HCT116 (cell line): ENCODE data around the gene SPG7.

Experiments
- CTCF ChIP-seq, 3 experiments: fragments of 200-600 bp in 1 of 3; sonication (generic) in 1 of 3; IDR thresholded peaks in 2 of 3; conservative IDR thresholded peaks in 1 of 3; 2 replicates each; pipeline ENCODE4 v1.5.1; 2012 to 2017; ENCODE audit warnings: low read depth in 2 of 3, low read length in 2 of 3, antibody characterized with exemption in 1 of 3, borderline replicate concordance in 1 of 3, control low read depth in 1 of 3, mild to moderate bottlenecking in 1 of 3, mixed read lengths in 1 of 3, mixed run types in 1 of 3, moderate library complexity in 1 of 3; ENCODE audit not compliant: insufficient read depth in 1 of 3
- EGR1 ChIP-seq: IDR thresholded peaks from 2 replicates; pipeline ENCODE4 v1.6.1; 2012; ENCODE audit warnings: low read depth
- ELF1 ChIP-seq: IDR thresholded peaks from 2 replicates; pipeline ENCODE4 v1.6.1; 2012; ENCODE audit warnings: low read depth, borderline replicate concordance
- EZH2 ChIP-seq: fragments of 200-600 bp; sonication (generic); IDR thresholded peaks from 2 replicates; pipeline ENCODE4 v1.6.1; 2017; ENCODE audit warnings: antibody characterized with exemption, mixed run types
- EZH2phosphoT487 ChIP-seq: fragments of 200-600 bp; IDR thresholded peaks from 2 replicates; pipeline ENCODE4 v1.6.1; 2018; ENCODE audit warnings: antibody characterized with exemption, borderline replicate concordance
- JUND ChIP-seq: IDR thresholded peaks from 2 replicates; pipeline ENCODE4 v1.6.1; 2012
- MAX ChIP-seq: IDR thresholded peaks from 2 replicates; pipeline ENCODE4 v1.6.1; 2012
- POLR2A ChIP-seq: IDR thresholded peaks from 2 replicates; pipeline ENCODE4 v1.7.0; 2011; ENCODE audit warnings: borderline replicate concordance; ENCODE audit not compliant: insufficient read depth, insufficient read length; ENCODE audit errors: extremely low read depth
- POLR2AphosphoS5 ChIP-seq: IDR thresholded peaks from 2 replicates; pipeline ENCODE4 v1.6.1; 2011; ENCODE audit warnings: mild to moderate bottlenecking, low read depth, low read length, moderate library complexity
- TCF7L2 ChIP-seq: IDR thresholded peaks from 2 replicates; pipeline ENCODE4 v1.7.0; 2011; ENCODE audit warnings: borderline replicate concordance, inconsistent platforms; ENCODE audit not compliant: insufficient read depth, insufficient read length; ENCODE audit errors: extremely low read depth
- ZBTB33 ChIP-seq: IDR thresholded peaks from 2 replicates; pipeline ENCODE4 v1.6.1; 2011; ENCODE audit warnings: mild to moderate bottlenecking, low read length, moderate library complexity; ENCODE audit not compliant: insufficient replicate concordance; ENCODE audit errors: extremely low read depth
- ZFX ChIP-seq: fragments of 450-650 bp; IDR thresholded peaks from 2 replicates; pipeline ENCODE4 v1.6.1; 2017
- ZNF274 ChIP-seq: fragments of 200-500 bp; sonication (Bioruptor generic); IDR thresholded peaks from 2 replicates; pipeline ENCODE4 v1.6.1; 2014; ENCODE audit warnings: mild to moderate bottlenecking, low read depth, low read length, inconsistent platforms
- TF ChIP-seq, protein P1 (sequence below): IDR thresholded peaks from 2 replicates; pipeline ENCODE4 v1.6.1; 2012; ENCODE audit warnings: low read depth

DNA sequence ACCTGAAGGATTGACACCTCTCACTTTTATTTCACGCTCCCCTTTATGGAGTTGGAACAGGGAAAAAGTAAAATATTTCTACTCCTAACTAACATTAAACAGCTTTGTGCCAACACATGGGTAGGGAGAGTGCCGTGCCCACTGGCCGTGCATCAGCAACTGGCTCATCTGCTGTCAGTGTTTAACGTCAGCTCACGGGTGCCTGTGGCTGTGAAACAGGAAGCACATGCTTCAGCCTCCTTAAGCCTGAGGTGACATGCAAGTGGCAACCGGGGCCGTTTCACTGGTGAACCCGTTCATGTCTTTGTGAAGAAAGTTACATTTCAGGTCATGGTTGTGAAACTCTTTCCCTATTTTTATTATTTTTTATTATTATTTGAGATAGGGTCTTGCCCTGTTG lies 3.2 kb downstream of the SPG7 start:
- TF ChIP-seq MAX = no peak
- TF ChIP-seq ELF1 = no peak
- no peak for TF ChIP-seq CTCF (IDR thresholded peaks at IDR 0.05 in 2 of 3, conservative IDR thresholded peaks at IDR 0.05 in 1 of 3; ENCODE audit: borderline replicate concordance in 1 of 3, insufficient read depth in 1 of 3, low read depth in 2 of 3, low read length in 2 of 3)
- no peak for TF ChIP-seq ZNF274
- TF ChIP-seq EZH2 = no peak
- TF ChIP-seq POLR2A = no peak
- TF ChIP-seq TCF7L2 = no peak
- no peak for TF ChIP-seq POLR2AphosphoS5
- TF ChIP-seq ZBTB33 = no peak
- TF ChIP-seq EGR1 = no peak
- TF ChIP-seq, protein P1, sequence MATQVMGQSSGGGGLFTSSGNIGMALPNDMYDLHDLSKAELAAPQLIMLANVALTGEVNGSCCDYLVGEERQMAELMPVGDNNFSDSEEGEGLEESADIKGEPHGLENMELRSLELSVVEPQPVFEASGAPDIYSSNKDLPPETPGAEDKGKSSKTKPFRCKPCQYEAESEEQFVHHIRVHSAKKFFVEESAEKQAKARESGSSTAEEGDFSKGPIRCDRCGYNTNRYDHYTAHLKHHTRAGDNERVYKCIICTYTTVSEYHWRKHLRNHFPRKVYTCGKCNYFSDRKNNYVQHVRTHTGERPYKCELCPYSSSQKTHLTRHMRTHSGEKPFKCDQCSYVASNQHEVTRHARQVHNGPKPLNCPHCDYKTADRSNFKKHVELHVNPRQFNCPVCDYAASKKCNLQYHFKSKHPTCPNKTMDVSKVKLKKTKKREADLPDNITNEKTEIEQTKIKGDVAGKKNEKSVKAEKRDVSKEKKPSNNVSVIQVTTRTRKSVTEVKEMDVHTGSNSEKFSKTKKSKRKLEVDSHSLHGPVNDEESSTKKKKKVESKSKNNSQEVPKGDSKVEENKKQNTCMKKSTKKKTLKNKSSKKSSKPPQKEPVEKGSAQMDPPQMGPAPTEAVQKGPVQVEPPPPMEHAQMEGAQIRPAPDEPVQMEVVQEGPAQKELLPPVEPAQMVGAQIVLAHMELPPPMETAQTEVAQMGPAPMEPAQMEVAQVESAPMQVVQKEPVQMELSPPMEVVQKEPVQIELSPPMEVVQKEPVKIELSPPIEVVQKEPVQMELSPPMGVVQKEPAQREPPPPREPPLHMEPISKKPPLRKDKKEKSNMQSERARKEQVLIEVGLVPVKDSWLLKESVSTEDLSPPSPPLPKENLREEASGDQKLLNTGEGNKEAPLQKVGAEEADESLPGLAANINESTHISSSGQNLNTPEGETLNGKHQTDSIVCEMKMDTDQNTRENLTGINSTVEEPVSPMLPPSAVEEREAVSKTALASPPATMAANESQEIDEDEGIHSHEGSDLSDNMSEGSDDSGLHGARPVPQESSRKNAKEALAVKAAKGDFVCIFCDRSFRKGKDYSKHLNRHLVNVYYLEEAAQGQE = no peak
- TF ChIP-seq EZH2phosphoT487 = no peak
- TF ChIP-seq ZFX = no peak
- no peak for TF ChIP-seq JUND
